Adrenal gland (tissue), 12 donors: ENCODE results near the gene CACNA1C. TPM values are rescaled to one million over a fixed set of nuclear protein-coding genes. Genes with fewer than 3 reads are reported as not detected.

Experiments used
- DNase-seq, 7 donors: peaks; one replicate each; pipeline ENCODE4 v3.0.0-alpha.2; 2019 to 2020
- H3K27ac ChIP-seq, 5 donors: fragments of 200-600 bp; sonication (generic) in 4 of 5; 1 replicate in 3 of 5; 2 replicates in 2 of 5; pipeline versions ENCODE4 v1.5.1 to v1.8.0; 2016 to 2020; ENCODE audit warnings: mild to moderate bottlenecking in 1 of 5
- H3K27me3 ChIP-seq: fragments of 200-600 bp; 2 replicates; pipeline ENCODE4 v1.8.0; 2021
- H3K36me3 ChIP-seq, 2 donors: fragments of 200-600 bp; replicated peaks in 1 of 2; 1 replicate in 1 of 2; 2 replicates in 1 of 2; pipeline versions ENCODE4 v1.5.1 to v1.8.0; 2018 to 2022
- H3K4me1 ChIP-seq, 2 donors: fragments of 200-600 bp; replicated peaks in 1 of 2; 1 replicate in 1 of 2; 2 replicates in 1 of 2; pipeline versions ENCODE4 v1.5.1 to v1.8.0; 2018 to 2021
- H3K4me3 ChIP-seq, 4 donors: fragments of 200-600 bp; sonication (generic) in 3 of 4; one replicate each; pipeline ENCODE4 v1.5.1; 2016 to 2018
- H3K9me3 ChIP-seq, 3 donors: fragments of 200-600 bp; sonication (generic) in 1 of 3; replicated peaks in 1 of 3; 1 replicate in 2 of 3; 2 replicates in 1 of 3; pipeline versions ENCODE4 v1.5.1 to v1.8.0; 2016 to 2021
- CTCF ChIP-seq, 6 experiments: fragments of 450-650 bp in 4 of 6; fragments of 200-600 bp in 2 of 6; sonication (generic) in 1 of 6; IDR thresholded peaks; 1 replicate in 5 of 6; 2 replicates in 1 of 6; pipeline versions ENCODE4 v1.5.1 to v1.8.0; 2016 to 2021; ENCODE audit warnings: antibody characterized with exemption in 6 of 6, mild to moderate bottlenecking in 2 of 6, moderate library complexity in 1 of 6
- POLR2A ChIP-seq, 2 donors: fragments of 450-650 bp; IDR thresholded peaks; one replicate each; pipeline ENCODE4 v1.6.1; 2017; ENCODE audit warnings: antibody characterized with exemption in 2 of 2, mild to moderate bottlenecking in 2 of 2, moderate library complexity in 1 of 2
- WGBS, 4 donors: extraction: QIAGEN DNeasy Blood & Tissue Kit in 2 of 4; methylation state at CpG; one replicate each; pipeline versions ENCODE4 v1.1.5 to v1.1.7; 2013 to 2017; 5-methylcytosine and 5-hydroxymethylcytosine counted together
- intact Hi-C, 2 donors: fragments of 100-400 bp; cut with DNase I; formaldehyde crosslinking; loops; one replicate each; pipeline versions ENCODE4 v1.14.1 to v1.15.0; 2022 to 2023
- polyA plus RNA-seq, 3 donors: library from polyadenylated mRNA; stranded (reverse); fragments of 200-250 nt in 2 of 3; fragments of 350-450 nt in 1 of 3; fragmentation: Illumina TruSeq in 1 of 3; extraction: RNeasy Lipid Tissue Mini Kit (QIAGEN cat#74804) in 1 of 3; gene quantifications; one replicate each; pipeline ENCODE4 v1.2.3, GENCODE V29; 2013 to 2014
- total RNA-seq, 9 donors: library from RNA; depleted of rRNA in 4 of 9; stranded (reverse); fragments of >200 nt in 4 of 9; fragments of 120-200 nt in 1 of 9; fragmentation: NEBNext Ultra II Directional in 1 of 9; extraction: Animal tissue kit (Norgen Biotek cat#: 25700) in 1 of 9; gene quantifications; one replicate each; pipeline versions ENCODE4 v1.1.0 to v1.2.4, GENCODE V29; 2013 to 2023
- donor health status: healthy with polysubstance abuse.
- donor health status: Bipolar disorder and iron deficiency.
- donor health status: DM: yes; HTN: yes; CAD: no.
- donor health status: DM: no; HTN: no; CAD: no.
- donor health status: DM: no; HTN: no; CAD: no.
- donor health status: DM: yes; HTN: yes; CAD: no.

CACNA1C gene
- total and polyA plus RNA-seq, 12 donors: 1.4 to 5.8 (median 3.5) TPM

- H3K36me3 ChIP-seq: no peaks in the 10 kb centered on the region
- H3K4me1 ChIP-seq: no peaks in the 10 kb centered on the region
- H3K4me3 ChIP-seq: no peak overlapping the region
- no peak for DNase-seq
- H3K27me3 ChIP-seq: no peaks in the 10 kb centered on the region
- WGBS, 4 donors: 91 to 100% (median 93%) methylated on average over 2 to 6 of the region's 6 CpGs
- intact Hi-C loops: no loop called here
- H3K27ac ChIP-seq: no peak overlapping the region
- peaks cover 0 to 12% (median 0%) of the 10 kb centered on the region in 3 donors for H3K9me3 ChIP-seq
- no peak for TF ChIP-seq CTCF (IDR thresholded peaks at IDR 0.05)
- TF ChIP-seq POLR2A (IDR thresholded peaks at IDR 0.05): no peak
These were observed 543.7 kb downstream of the CACNA1C start for GRCh38 chr12:2596441-2596840.

GRCh38 chr12:2605301-2605700 is 552.5 kb downstream of the CACNA1C start:
- no peak for TF ChIP-seq CTCF (IDR thresholded peaks at IDR 0.05)
- Histone ChIP-seq H3K27me3 (no peaks in the 10 kb centered on the region), H3K9me3 (no peaks in the 10 kb centered on the region), H3K27ac (no peak overlapping the region), H3K36me3 (no peaks in the 10 kb centered on the region), H3K4me3 (no peak overlapping the region), H3K4me1 (no peaks in the 10 kb centered on the region)
- WGBS, 4 donors: 82 to 91% (median 86%) methylated on average over 7 to 8 of the region's 8 CpGs
- intact Hi-C loops: no loop called here
- no peak for DNase-seq

GRCh38 chr12:2606186-2606910 is 553.6 kb downstream of the CACNA1C start:
- H3K36me3 ChIP-seq: no peaks in the 10 kb centered on the region
- no peak overlapping the region for H3K4me3 ChIP-seq
- H3K4me1 ChIP-seq: no peaks in the 10 kb centered on the region
- H3K27me3 ChIP-seq: no peaks in the 10 kb centered on the region
- TF ChIP-seq CTCF (IDR thresholded peaks at IDR 0.05): no peak
- TF ChIP-seq POLR2A (IDR thresholded peaks at IDR 0.05): no peak
- H3K27ac ChIP-seq: no peak overlapping the region
- intact Hi-C loops: no loop called here
- H3K9me3 ChIP-seq: no peaks in the 10 kb centered on the region
- WGBS, 4 donors: 86% methylated on average over 17 of the region's 17 CpGs
- no peak for DNase-seq

- Histone ChIP-seq H3K4me1 (no peaks in the 10 kb centered on the region), H3K9me3 (no peaks in the 10 kb centered on the region), H3K4me3 (no peak overlapping the region), H3K27ac (no peak overlapping the region), H3K36me3 (no peaks in the 10 kb centered on the region), H3K27me3 (no peaks in the 10 kb centered on the region)
- peak in 1 of 7 donors; percentile 18 for DNase-seq
- TF ChIP-seq POLR2A (IDR thresholded peaks at IDR 0.05): no peak
- 66 to 80% (median 70%) methylated on average over 10 of the region's 10 CpGs for WGBS, 4 donors
- intact Hi-C loops: no loop called here
These were observed 555.3 kb downstream of the CACNA1C start for GRCh38 chr12:2607881-2608607.
